HepG2 (cell line): ENCODE measurements around the gene ZDHHC24. TPM values are rescaled to one million over a fixed set of nuclear protein-coding genes. Genes with fewer than 3 reads are reported as not detected.

Experiments
- GFI1 ChIP-seq: sonication (generic); formaldehyde crosslinking; IDR thresholded peaks from 2 replicates; pipeline ENCODE4 v1.5.0; 2020; ENCODE audit warnings: missing genetic modification reagents, mild to moderate bottlenecking, borderline replicate concordance
- GMEB1 ChIP-seq: sonication (generic); formaldehyde crosslinking; IDR thresholded peaks from 2 replicates; pipeline ENCODE4 v1.5.1; 2020; ENCODE audit warnings: missing genetic modification reagents, mild to moderate bottlenecking, borderline replicate concordance
- HBP1 ChIP-seq: IDR thresholded peaks from 2 replicates; pipeline ENCODE4 v1.6.1; 2016; ENCODE audit warnings: low read depth, control low read depth
- HOXA9 ChIP-seq: sonication (generic); formaldehyde crosslinking; IDR thresholded peaks from 2 replicates; pipeline ENCODE4 v1.8.1; 2022; ENCODE audit warnings: missing genetic modification reagents, mild to moderate bottlenecking, moderate library complexity, borderline replicate concordance
- MTA1 ChIP-seq: sonication (generic); formaldehyde crosslinking; IDR thresholded peaks from 2 replicates; pipeline ENCODE4 v1.4.0; 2020; ENCODE audit warnings: missing genetic modification reagents, mild to moderate bottlenecking, borderline replicate concordance
- MTERF4 ChIP-seq: sonication (generic); formaldehyde crosslinking; IDR thresholded peaks from 2 replicates; pipeline ENCODE4 v1.8.0; 2023; ENCODE audit warnings: mild to moderate bottlenecking, missing genetic modification reagents
- RFX3 ChIP-seq: IDR thresholded peaks from 2 replicates; pipeline ENCODE4 v1.6.1; 2016; ENCODE audit warnings: missing biosample characterization, missing genetic modification reagents
- SAFB2 ChIP-seq: sonication (generic); formaldehyde crosslinking; IDR thresholded peaks from 2 replicates; pipeline ENCODE4 v1.5.1; 2020; ENCODE audit warnings: missing genetic modification reagents, low read depth, mild to moderate bottlenecking, borderline replicate concordance
- SKI ChIP-seq: fragments of 450-650 bp; IDR thresholded peaks from one replicate; pipeline ENCODE4 v1.6.1; 2018; ENCODE audit warnings: mild to moderate bottlenecking; ENCODE audit not compliant: partially characterized antibody
- STAT6 ChIP-seq: sonication (generic); formaldehyde crosslinking; IDR thresholded peaks from 2 replicates; pipeline ENCODE4 v1.4.0; 2020; ENCODE audit warnings: missing genetic modification reagents, mild to moderate bottlenecking, borderline replicate concordance
- TEAD2 ChIP-seq: sonication (generic); formaldehyde crosslinking; IDR thresholded peaks from 2 replicates; pipeline ENCODE4 v1.9.0; 2021; ENCODE audit warnings: missing genetic modification reagents
- TRAFD1 ChIP-seq: sonication (generic); formaldehyde crosslinking; IDR thresholded peaks from 2 replicates; pipeline ENCODE4 v1.5.1; 2020; ENCODE audit warnings: missing genetic modification reagents, mild to moderate bottlenecking, borderline replicate concordance
- ZBTB33 ChIP-seq: sonication (generic); formaldehyde crosslinking; IDR thresholded peaks from 2 replicates; pipeline ENCODE4 v1.4.0; 2020; ENCODE audit warnings: missing genetic modification reagents
- ZNF263 ChIP-seq: sonication (generic); formaldehyde crosslinking; IDR thresholded peaks from 2 replicates; pipeline ENCODE4 v1.4.0; 2020; ENCODE audit warnings: missing genetic modification reagents
- ZNF350 ChIP-seq: sonication (generic); formaldehyde crosslinking; IDR thresholded peaks from 2 replicates; pipeline ENCODE4 v1.4.0; 2020; ENCODE audit warnings: mild to moderate bottlenecking, low read depth, missing genetic modification reagents, borderline replicate concordance
- ZNF501 ChIP-seq: sonication (generic); formaldehyde crosslinking; IDR thresholded peaks from 2 replicates; pipeline ENCODE4 v1.5.1; 2020; ENCODE audit warnings: mild to moderate bottlenecking, moderate library complexity, missing genetic modification reagents
- ZNF780A ChIP-seq: sonication (generic); formaldehyde crosslinking; IDR thresholded peaks from 2 replicates; pipeline ENCODE4 v1.8.0; 2022; ENCODE audit warnings: mild to moderate bottlenecking, missing genetic modification reagents, moderate library complexity
- polyA plus RNA-seq, 8 experiments: library from polyadenylated mRNA; depleted of rRNA in 3 of 8; stranded (reverse) in 7 of 8; unstranded in 1 of 8; fragments of >200 nt; fragmentation: Illumina TruSeq in 4 of 8; extraction: Trizol in 4 of 8; gene quantifications; 2 replicates each; pipeline versions ENCODE4 v1.2.1 to v1.2.3, GENCODE V29; 2011 to 2016; ENCODE audit warnings: low read depth in 4 of 8, missing spikeins in 1 of 8, mixed read lengths in 1 of 8; ENCODE audit not compliant: insufficient read depth in 1 of 8
- total RNA-seq, 5 experiments: library from RNA; depleted of rRNA; stranded (reverse); fragments of >200 nt; fragmentation: Illumina TruSeq; extraction: Trizol; gene quantifications; 2 replicates each; pipeline ENCODE4 v1.2.3, GENCODE V29; 2016; ENCODE audit warnings: low read depth in 1 of 5

The ZDHHC24 gene
- total and polyA plus RNA-seq, 2 of the 13 experiments (the other 11 are each of a cell fraction or from before 2014, with no cell fraction given), result 4.3 TPM

- no peak for TF ChIP-seq MTA1 (CRISPR knock-in tag)
- TF ChIP-seq HBP1, result 0 out of 2 replicates have a peak, but pooled peaks have one; percentile 1
- TF ChIP-seq STAT6 (CRISPR knock-in tag), result no peak
- no peak for TF ChIP-seq ZNF780A (CRISPR knock-in tag)
- TF ChIP-seq GMEB1 (CRISPR knock-in tag), result peak; percentile 88
- no peak for TF ChIP-seq HOXA9
- peak; percentile 92 for TF ChIP-seq ZNF263
- TF ChIP-seq SAFB2, result no peak
- peak; percentile 94 for TF ChIP-seq MTERF4 (CRISPR knock-in tag)
- peak; percentile 85 for TF ChIP-seq RFX3 (CRISPR knock-in tag)
- peak; percentile 52; the same call in 1 of the 2 replicates for TF ChIP-seq GFI1 (CRISPR knock-in tag)
- TF ChIP-seq ZBTB33 (CRISPR knock-in tag), result peak; percentile 60
- TF ChIP-seq SKI, result peak; percentile 77
- peak; percentile 87; the same call in 1 of the 2 replicates for TF ChIP-seq ZNF350 (CRISPR knock-in tag)
- TF ChIP-seq TRAFD1, result no peak
- no peak for TF ChIP-seq TEAD2 (CRISPR knock-in tag)
- peak; percentile 95 for TF ChIP-seq ZNF501 (CRISPR knock-in tag)
These were observed 46.8 kb upstream of the ZDHHC24 start, which contains the start of the genes CCDC87 and CCS (continued) for GRCh38 chr11:66592457-66593302.
